SK-N-SH treated with all-trans-retinoic acid at 6 μM for 48 hours (cell line): ENCODE results near the gene PPP2R5B.

Source experiments
- ARNTL ChIP-seq: fragments of 450-650 bp; formaldehyde crosslinking; IDR thresholded peaks from 2 replicates; pipeline ENCODE4 v1.5.0; 2020; ENCODE audit warnings: low read depth, mild to moderate bottlenecking, moderate library complexity, borderline replicate concordance
- BACH2 ChIP-seq: fragments of 250-450 bp; sonication (Bioruptor Pico); IDR thresholded peaks from 2 replicates; pipeline ENCODE4 v1.9.0; 2021; ENCODE audit warnings: mild to moderate bottlenecking, borderline replicate concordance
- CSDC2 ChIP-seq: fragments of 250-450 bp; sonication (Bioruptor Pico); IDR thresholded peaks from 2 replicates; pipeline ENCODE4 v1.5.0; 2020; ENCODE audit warnings: mild to moderate bottlenecking, moderate library complexity
- ESRRG ChIP-seq: fragments of 250-450 bp; sonication (Bioruptor Pico); IDR thresholded peaks from 2 replicates; pipeline ENCODE4 v1.6.1; 2021; ENCODE audit warnings: mild to moderate bottlenecking
- ISL1 ChIP-seq: fragments of 250-450 bp; sonication (Bioruptor Pico); IDR thresholded peaks from 2 replicates; pipeline ENCODE4 v2.1.2; 2022; ENCODE audit warnings: mild to moderate bottlenecking, moderate library complexity
- OSR1 ChIP-seq: fragments of 250-450 bp; sonication (Bioruptor Pico); IDR thresholded peaks from 2 replicates; pipeline ENCODE4 v1.8.0; 2022; ENCODE audit warnings: moderate library complexity, mild to moderate bottlenecking, inconsistent platforms
- RARB ChIP-seq: fragments of 250-450 bp; sonication (Bioruptor Pico); IDR thresholded peaks from 2 replicates; pipeline ENCODE4 v1.8.0; 2021; ENCODE audit warnings: mild to moderate bottlenecking, moderate library complexity
- TCF4 ChIP-seq: fragments of 250-450 bp; sonication (Bioruptor Pico); IDR thresholded peaks from 2 replicates; pipeline ENCODE4 v1.8.0; 2021; ENCODE audit warnings: mild to moderate bottlenecking, moderate library complexity, borderline replicate concordance
- TOX ChIP-seq: fragments of 250-450 bp; sonication (Bioruptor Pico); IDR thresholded peaks from 2 replicates; pipeline ENCODE4 v1.8.0; 2021; ENCODE audit warnings: mild to moderate bottlenecking, moderate library complexity, borderline replicate concordance
- ZFP3 ChIP-seq: fragments of 250-450 bp; sonication (Bioruptor Pico); IDR thresholded peaks from 2 replicates; pipeline ENCODE4 v1.5.0; 2020; ENCODE audit warnings: mild to moderate bottlenecking, moderate library complexity
- ZNF70 ChIP-seq: fragments of 450-650 bp; formaldehyde crosslinking; IDR thresholded peaks from 2 replicates; pipeline ENCODE4 v1.5.0; 2020; ENCODE audit warnings: mild to moderate bottlenecking, moderate library complexity
- TF ChIP-seq, protein P1 (sequence below): fragments of 250-450 bp; sonication (Bioruptor Pico); IDR thresholded peaks from 2 replicates; pipeline ENCODE4 v1.5.1; 2021; ENCODE audit warnings: mild to moderate bottlenecking, moderate library complexity
- TF ChIP-seq, protein P2 (sequence below): fragments of 250-450 bp; sonication (Bioruptor Pico); IDR thresholded peaks from 2 replicates; pipeline ENCODE4 v1.5.1; 2020; ENCODE audit warnings: low read depth, mild to moderate bottlenecking, moderate library complexity
- TF ChIP-seq, protein P3 (sequence below): fragments of 250-450 bp; sonication (Bioruptor Pico); IDR thresholded peaks from 2 replicates; pipeline ENCODE4 v1.8.0; 2020; ENCODE audit warnings: mild to moderate bottlenecking, moderate library complexity, borderline replicate concordance

DNA sequence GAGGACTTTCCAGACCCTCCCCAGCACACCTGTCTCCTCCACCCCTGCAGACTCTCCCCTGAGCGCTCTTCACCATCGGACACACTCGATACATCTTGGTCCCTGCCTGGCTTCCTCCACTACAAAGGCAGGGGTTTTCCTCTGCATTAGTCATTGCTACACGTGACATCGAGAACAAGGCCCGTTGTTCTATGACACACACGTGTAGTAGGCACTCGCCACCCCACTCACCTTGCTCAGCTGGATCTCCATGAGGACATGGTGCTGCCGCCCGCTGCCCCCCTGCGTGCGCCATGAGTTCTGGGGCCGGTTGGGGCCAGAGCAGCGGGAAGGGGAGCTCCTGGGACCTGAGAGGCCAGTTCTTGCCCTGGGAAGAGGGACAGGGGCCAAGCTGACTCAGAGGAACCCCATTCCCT lies 24.2 kb upstream of the PPP2R5B start:
- TF ChIP-seq ESRRG (CRISPR knock-in tag) (no peak), RARB (no peak), ZNF70 (CRISPR knock-in tag) (no peak), CSDC2 (CRISPR knock-in tag) (no peak), ZFP3 (CRISPR knock-in tag) (no peak), ARNTL (CRISPR knock-in tag) (no peak), BACH2 (CRISPR knock-in tag) (no peak), TCF4 (CRISPR knock-in tag) (no peak), ISL1 (no peak), OSR1 (CRISPR knock-in tag) (no peak), TOX (no peak)
- TF ChIP-seq, protein P1, sequence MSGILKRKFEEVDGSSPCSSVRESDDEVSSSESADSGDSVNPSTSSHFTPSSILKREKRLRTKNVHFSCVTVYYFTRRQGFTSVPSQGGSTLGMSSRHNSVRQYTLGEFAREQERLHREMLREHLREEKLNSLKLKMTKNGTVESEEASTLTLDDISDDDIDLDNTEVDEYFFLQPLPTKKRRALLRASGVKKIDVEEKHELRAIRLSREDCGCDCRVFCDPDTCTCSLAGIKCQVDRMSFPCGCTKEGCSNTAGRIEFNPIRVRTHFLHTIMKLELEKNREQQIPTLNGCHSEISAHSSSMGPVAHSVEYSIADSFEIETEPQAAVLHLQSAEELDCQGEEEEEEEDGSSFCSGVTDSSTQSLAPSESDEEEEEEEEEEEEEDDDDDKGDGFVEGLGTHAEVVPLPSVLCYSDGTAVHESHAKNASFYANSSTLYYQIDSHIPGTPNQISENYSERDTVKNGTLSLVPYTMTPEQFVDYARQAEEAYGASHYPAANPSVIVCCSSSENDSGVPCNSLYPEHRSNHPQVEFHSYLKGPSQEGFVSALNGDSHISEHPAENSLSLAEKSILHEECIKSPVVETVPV (CRISPR knock-in tag): no peak
- TF ChIP-seq, protein P2, sequence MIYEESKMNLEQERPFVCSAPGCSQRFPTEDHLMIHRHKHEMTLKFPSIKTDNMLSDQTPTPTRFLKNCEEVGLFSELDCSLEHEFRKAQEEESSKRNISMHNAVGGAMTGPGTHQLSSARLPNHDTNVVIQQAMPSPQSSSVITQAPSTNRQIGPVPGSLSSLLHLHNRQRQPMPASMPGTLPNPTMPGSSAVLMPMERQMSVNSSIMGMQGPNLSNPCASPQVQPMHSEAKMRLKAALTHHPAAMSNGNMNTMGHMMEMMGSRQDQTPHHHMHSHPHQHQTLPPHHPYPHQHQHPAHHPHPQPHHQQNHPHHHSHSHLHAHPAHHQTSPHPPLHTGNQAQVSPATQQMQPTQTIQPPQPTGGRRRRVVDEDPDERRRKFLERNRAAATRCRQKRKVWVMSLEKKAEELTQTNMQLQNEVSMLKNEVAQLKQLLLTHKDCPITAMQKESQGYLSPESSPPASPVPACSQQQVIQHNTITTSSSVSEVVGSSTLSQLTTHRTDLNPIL (CRISPR knock-in tag): no peak
- TF ChIP-seq, protein P3, sequence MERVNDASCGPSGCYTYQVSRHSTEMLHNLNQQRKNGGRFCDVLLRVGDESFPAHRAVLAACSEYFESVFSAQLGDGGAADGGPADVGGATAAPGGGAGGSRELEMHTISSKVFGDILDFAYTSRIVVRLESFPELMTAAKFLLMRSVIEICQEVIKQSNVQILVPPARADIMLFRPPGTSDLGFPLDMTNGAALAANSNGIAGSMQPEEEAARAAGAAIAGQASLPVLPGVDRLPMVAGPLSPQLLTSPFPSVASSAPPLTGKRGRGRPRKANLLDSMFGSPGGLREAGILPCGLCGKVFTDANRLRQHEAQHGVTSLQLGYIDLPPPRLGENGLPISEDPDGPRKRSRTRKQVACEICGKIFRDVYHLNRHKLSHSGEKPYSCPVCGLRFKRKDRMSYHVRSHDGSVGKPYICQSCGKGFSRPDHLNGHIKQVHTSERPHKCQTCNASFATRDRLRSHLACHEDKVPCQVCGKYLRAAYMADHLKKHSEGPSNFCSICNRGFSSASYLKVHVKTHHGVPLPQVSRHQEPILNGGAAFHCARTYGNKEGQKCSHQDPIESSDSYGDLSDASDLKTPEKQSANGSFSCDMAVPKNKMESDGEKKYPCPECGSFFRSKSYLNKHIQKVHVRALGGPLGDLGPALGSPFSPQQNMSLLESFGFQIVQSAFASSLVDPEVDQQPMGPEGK (CRISPR knock-in tag): no peak
